ENCODE measurements around the gene CDPF1. TPM values are rescaled to one million over a fixed set of nuclear protein-coding genes. Genes with fewer than 3 reads are reported as not detected.

The CDPF1 gene
- total and polyA plus RNA-seq, 2 of the 13 experiments (the other 11 are each of a cell fraction or from before 2014, with no cell fraction given), result 5.2 to 8.1 TPM

DNA sequence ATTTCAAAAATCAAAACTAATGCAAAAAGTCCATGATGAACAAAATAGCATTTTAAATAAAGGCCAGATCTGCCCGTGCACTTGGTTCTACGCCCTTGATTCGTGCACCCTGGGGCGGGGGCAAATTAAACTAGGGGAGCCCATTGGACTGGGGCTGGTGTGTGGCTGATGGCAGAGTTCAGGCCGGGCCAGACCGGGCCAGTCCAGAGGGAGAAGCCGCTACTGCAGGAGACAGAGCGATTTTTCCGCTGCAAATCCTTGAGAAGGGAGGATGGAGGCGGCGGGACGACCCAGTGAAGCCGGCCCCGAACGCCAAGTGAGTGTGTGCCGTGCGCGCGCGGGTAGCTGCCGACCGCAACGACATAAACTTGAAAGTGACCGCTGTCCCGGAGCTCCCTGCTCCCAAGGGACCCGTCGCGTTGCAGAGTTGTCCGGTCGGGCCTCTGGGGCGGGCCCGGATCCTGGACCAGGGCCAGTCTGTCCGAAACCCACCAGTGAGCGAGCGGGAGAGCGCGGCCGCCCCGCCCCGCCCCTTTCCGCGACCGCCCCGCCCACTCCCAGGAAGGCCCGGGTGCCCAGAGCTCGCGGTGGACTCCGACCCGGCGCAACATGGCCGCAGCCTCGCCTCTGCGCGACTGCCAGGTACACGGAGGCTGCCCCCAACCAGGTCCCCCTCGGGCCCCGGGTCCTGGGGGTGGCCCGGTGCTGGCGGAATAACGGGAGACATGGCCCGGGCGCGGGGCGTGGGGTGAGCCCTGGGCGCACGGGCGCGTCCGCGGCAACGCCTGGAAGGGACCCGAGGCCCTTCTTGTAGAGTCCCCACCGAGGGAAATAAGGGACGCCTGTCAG, 17.6 kb upstream of the CDPF1 start, which contains the start of gene TTC38 (continued):
- no peak for TF ChIP-seq ZNF572 (CRISPR knock-in tag; IDR thresholded peaks at IDR 0.05)
- TF ChIP-seq ZZZ3 (CRISPR knock-in tag; IDR thresholded peaks at IDR 0.05; ENCODE audit: borderline replicate concordance), result peak; percentile 46; the same call in 1 of the 2 replicates
- TF ChIP-seq, protein P1, sequence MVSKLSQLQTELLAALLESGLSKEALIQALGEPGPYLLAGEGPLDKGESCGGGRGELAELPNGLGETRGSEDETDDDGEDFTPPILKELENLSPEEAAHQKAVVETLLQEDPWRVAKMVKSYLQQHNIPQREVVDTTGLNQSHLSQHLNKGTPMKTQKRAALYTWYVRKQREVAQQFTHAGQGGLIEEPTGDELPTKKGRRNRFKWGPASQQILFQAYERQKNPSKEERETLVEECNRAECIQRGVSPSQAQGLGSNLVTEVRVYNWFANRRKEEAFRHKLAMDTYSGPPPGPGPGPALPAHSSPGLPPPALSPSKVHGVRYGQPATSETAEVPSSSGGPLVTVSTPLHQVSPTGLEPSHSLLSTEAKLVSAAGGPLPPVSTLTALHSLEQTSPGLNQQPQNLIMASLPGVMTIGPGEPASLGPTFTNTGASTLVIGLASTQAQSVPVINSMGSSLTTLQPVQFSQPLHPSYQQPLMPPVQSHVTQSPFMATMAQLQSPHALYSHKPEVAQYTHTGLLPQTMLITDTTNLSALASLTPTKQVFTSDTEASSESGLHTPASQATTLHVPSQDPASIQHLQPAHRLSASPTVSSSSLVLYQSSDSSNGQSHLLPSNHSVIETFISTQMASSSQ (IDR thresholded peaks at IDR 0.05; ENCODE audit: low read depth), result no peak
- TF ChIP-seq, protein P1 (CRISPR knock-in tag; IDR thresholded peaks at IDR 0.05; ENCODE audit: borderline replicate concordance), result peak; percentile 67; the same call in 1 of the 2 replicates
- peak; percentile 83 for TF ChIP-seq SP4 (CRISPR knock-in tag; IDR thresholded peaks at IDR 0.05)
- TF ChIP-seq SAP130 (CRISPR knock-in tag; IDR thresholded peaks at IDR 0.05; ENCODE audit: low read depth), result peak; percentile 82
- TF ChIP-seq PHF8 (CRISPR knock-in tag; IDR thresholded peaks at IDR 0.05), result peak; percentile 93
- TF ChIP-seq FOXA3 (CRISPR knock-in tag; IDR thresholded peaks at IDR 0.05), result peak; percentile 29; the same call in 1 of the 2 replicates
- TF ChIP-seq ZNF770 (CRISPR knock-in tag; IDR thresholded peaks at IDR 0.05), result peak; percentile 65; the same call in 1 of the 2 replicates
- TF ChIP-seq TRIM22 (IDR thresholded peaks at IDR 0.05), result no peak
- peak; percentile 54; the same call in 1 of the 2 replicates for TF ChIP-seq RFXAP (CRISPR knock-in tag; IDR thresholded peaks at IDR 0.05; ENCODE audit: borderline replicate concordance)
- TF ChIP-seq ZNF138 (CRISPR knock-in tag; IDR thresholded peaks at IDR 0.05; ENCODE audit: low read depth), result no peak
- TF ChIP-seq ELF3 (CRISPR knock-in tag; IDR thresholded peaks at IDR 0.05), result peak; percentile 40; the same call in 1 of the 2 replicates
- TF ChIP-seq ZNF598 (CRISPR knock-in tag; IDR thresholded peaks at IDR 0.05; ENCODE audit: borderline replicate concordance), result no peak
- TF ChIP-seq TCF7L2 (IDR thresholded peaks at IDR 0.05; ENCODE audit: low read depth, low read length), result no peak
- peak; percentile 74; the same call in 1 of the 2 replicates for TF ChIP-seq SIN3A (IDR thresholded peaks at IDR 0.05; ENCODE audit: borderline replicate concordance, low read depth, low read length)
- no peak for TF ChIP-seq MAFG (CRISPR knock-in tag; IDR thresholded peaks at IDR 0.05)
- peak; percentile 64; the same call in 1 of the 2 replicates for TF ChIP-seq HINFP (CRISPR knock-in tag; IDR thresholded peaks at IDR 0.05; ENCODE audit: low read depth)

All from HepG2 (cell line).